Retinal pigment epithelial cell (primary cell): ENCODE measurements around the gene CNNM3.

ENCODE experiments used
- DNase-seq: peaks from one replicate; pipeline ENCODE4 v3.0.0-alpha.2; 2010; ENCODE audit warnings: low read depth
- H3K4me3 ChIP-seq: 2 replicates; pipeline ENCODE4 v1.5.1; 2011; ENCODE audit warnings: mild to moderate bottlenecking, low read length, control low read depth, moderate library complexity
- CTCF ChIP-seq: conservative IDR thresholded peaks from 2 replicates; pipeline ENCODE4 v1.5.1; 2011; ENCODE audit warnings: low read depth, low read length, control low read depth, inconsistent platforms

Gene CNNM3

DNA sequence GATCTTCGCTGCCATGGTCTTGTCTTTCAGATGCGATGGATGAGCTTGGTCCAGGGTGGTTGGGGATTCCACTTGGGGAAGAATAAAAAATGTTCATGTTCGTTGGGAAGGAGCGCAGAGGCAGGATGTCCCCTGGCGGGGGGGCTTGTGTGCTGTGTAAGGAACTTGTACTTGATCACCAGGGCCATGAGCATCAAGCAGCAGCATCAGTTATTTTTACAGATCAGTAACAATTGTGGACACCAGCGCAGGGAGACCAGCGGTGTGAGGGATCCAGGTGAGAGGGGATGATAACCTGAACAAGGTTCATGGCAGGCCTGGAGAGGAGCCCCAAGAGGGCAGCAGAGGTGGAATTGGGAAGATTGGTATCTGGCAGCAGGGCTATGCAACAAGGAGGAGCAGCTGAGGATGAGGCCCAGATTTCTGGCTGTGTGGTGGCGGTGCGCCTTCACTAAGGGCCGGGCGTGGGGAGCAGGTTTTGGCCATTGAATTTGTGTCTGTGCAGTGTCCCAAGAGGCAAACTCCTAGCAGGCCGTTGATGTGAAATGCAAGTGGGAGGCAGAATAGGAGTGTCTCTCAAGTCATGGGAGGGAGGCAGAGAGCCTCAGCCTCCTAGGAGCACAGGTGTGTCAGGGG is 3.9 kb downstream of the CNNM3 start:
- DNase-seq = no peak
- no peak overlapping the region for H3K4me3 ChIP-seq
- no peak for TF ChIP-seq CTCF

GRCh38 chr2:96821113-96821675 is 5.1 kb downstream of the CNNM3 start:
- no peak overlapping the region for H3K4me3 ChIP-seq
- TF ChIP-seq CTCF = no peak
- no peak for DNase-seq

GRCh38 chr2:96822786-96823185 is 6.7 kb downstream of the CNNM3 start:
- no peak for TF ChIP-seq CTCF
- no peak for DNase-seq
- no peak overlapping the region for H3K4me3 ChIP-seq

- no peak for DNase-seq
- no peak overlapping the region for H3K4me3 ChIP-seq
- TF ChIP-seq CTCF = no peak
Observed at GRCh38 chr2:96823198-96823597, 7.1 kb downstream of the CNNM3 start.

DNA sequence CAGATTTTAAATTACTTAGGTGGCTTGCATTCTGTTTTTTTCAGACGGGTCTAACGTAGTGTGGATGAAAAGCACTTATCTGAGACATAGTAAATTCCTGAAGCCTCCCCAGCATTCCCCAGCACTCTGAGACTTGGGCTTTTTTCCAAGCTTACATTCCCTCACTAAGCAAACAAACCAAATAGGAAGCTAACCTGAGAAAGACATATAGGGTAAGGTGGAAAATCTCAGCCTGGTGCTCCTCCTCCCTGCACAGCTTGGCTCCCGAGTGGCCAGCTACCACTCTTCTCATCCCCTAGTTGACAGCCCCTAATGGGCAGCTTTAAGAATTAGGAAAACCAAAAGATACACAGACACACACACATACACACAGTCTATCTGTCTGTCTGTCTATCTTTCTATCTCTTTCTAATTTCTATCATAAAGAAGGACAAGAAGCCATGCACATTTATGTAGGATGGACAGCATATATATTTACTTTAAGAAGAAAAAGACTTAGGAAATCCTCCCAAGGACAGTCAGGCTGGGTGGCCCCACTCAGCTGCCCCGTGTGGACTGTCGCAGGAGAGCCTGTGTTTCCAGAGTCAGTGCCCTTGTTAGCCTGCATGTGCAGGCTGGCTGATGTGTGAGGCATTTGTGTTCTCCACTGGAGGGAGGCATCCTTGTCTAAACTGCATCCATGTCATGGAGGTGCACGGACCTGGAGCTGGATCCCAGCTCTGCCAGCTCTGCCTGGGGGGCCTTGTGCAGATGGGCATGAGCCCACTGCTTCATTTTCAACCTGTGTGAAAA is 8.2 kb downstream of the CNNM3 start:
- no peak for TF ChIP-seq CTCF
- no peak for DNase-seq
- no peak overlapping the region for H3K4me3 ChIP-seq

- H3K4me3 ChIP-seq = no peak overlapping the region
- DNase-seq = no peak
- TF ChIP-seq CTCF = no peak
Observed at GRCh38 chr2:96825057-96825456, 9.0 kb downstream of the CNNM3 start.
